Measurements from ENCODE around the gene WIPF3.

WIPF3 gene

DNA sequence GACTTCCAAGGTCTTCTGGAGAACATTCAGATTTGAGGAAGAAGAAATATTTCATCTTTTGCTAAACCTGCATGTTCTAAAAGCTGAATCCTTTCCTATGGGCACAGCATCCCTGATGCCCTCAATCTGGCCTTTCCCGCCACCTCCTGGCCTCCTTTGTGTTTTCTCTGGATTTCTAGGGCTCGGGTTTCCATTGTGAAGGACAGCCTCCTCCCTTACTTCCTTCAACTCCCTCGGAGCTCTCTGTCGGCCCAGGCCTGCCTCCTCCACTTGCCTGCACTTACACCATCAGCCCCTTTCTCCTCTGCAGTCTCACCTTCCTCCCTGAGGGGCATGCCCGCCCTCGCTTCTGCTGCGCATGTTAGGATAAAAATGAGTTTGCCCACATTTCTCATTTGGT lies 75.4 kb downstream of the WIPF3 start:
- no peak overlapping the region for H3K4me3 ChIP-seq (replicated peaks; ENCODE audit: low read depth, low read length)
- TF ChIP-seq, protein P1, sequence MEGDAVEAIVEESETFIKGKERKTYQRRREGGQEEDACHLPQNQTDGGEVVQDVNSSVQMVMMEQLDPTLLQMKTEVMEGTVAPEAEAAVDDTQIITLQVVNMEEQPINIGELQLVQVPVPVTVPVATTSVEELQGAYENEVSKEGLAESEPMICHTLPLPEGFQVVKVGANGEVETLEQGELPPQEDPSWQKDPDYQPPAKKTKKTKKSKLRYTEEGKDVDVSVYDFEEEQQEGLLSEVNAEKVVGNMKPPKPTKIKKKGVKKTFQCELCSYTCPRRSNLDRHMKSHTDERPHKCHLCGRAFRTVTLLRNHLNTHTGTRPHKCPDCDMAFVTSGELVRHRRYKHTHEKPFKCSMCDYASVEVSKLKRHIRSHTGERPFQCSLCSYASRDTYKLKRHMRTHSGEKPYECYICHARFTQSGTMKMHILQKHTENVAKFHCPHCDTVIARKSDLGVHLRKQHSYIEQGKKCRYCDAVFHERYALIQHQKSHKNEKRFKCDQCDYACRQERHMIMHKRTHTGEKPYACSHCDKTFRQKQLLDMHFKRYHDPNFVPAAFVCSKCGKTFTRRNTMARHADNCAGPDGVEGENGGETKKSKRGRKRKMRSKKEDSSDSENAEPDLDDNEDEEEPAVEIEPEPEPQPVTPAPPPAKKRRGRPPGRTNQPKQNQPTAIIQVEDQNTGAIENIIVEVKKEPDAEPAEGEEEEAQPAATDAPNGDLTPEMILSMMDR (IDR thresholded peaks at IDR 0.05; ENCODE audit: low read depth, low read length, missing control alignments) = no peak
- no peak for DNase-seq (ENCODE audit: extremely low read depth, low read depth)

DNA sequence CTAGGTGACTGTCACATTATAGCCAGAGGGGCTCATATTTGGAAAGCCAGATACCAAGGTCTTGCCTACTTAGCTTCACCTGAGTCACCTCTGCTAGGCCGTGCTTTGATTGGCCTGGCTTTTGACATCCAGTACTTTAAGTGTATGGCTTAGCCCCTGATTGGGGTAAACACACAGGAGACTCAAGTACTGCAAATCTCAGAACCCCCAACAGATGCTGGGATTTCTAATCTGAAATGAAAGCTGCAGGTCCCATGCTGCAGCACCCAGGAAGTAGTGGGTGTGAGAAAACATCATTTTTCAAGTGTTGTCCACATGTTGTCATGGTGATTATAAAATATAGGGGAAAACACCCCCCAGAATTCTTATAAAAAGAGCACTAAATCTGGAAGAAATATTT lies 76.2 kb downstream of the WIPF3 start:
- H3K4me3 ChIP-seq (replicated peaks; ENCODE audit: low read depth, low read length) = no peak overlapping the region
- no peak for DNase-seq (ENCODE audit: extremely low read depth, low read depth)
- TF ChIP-seq, protein P1 (IDR thresholded peaks at IDR 0.05; ENCODE audit: low read depth, low read length, missing control alignments) = no peak

DNA sequence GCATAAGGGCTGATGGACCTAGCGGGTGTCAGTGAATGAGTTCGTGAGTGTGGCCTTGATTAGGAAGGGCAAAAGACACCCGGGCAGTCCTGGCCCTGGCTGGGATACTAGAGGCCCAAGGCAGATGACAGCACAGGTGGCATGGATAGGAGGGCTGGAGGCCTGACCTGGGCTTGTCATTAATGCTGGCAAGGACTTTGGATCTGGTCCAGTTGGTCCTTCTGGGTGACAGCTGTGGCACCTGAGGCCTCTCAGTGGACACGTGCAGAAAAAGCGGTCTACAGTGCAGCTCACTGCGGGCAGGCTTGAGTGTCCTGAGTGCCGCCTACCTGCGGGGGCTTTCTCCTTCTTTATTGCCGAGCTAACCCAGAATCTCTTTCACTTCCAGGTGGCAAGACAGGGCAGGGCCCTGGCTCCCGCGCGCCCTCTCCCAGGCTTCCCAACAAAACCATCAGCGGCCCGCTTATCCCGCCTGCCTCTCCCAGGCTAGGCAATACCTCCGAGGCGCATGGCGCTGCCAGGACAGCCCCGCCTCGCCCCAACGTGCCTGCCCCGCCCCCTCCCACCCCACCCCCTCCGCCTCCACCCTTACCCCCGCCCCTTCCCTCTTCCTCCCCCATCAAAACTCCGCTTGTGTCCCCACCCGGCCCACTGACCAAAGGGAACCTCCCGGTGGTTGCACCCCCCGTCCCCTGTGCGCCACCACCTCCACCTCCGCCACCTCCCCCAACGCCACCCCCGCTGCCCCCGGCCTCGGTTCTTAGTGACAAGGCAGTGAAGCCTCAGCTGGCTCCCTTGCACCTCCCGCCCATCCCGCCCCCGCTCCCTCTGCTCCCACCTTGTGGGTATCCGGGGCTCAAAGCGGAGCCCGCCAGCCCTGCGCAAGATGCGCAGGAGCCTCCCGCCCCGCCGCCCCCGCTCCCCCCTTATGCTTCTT lies 77.4 kb downstream of the WIPF3 start:
- no peak overlapping the region for H3K4me3 ChIP-seq (replicated peaks; ENCODE audit: low read depth, low read length)
- TF ChIP-seq, protein P1 (IDR thresholded peaks at IDR 0.05; ENCODE audit: low read depth, low read length, missing control alignments) = no peak
- DNase-seq (ENCODE audit: extremely low read depth, low read depth) = no peak

DNA sequence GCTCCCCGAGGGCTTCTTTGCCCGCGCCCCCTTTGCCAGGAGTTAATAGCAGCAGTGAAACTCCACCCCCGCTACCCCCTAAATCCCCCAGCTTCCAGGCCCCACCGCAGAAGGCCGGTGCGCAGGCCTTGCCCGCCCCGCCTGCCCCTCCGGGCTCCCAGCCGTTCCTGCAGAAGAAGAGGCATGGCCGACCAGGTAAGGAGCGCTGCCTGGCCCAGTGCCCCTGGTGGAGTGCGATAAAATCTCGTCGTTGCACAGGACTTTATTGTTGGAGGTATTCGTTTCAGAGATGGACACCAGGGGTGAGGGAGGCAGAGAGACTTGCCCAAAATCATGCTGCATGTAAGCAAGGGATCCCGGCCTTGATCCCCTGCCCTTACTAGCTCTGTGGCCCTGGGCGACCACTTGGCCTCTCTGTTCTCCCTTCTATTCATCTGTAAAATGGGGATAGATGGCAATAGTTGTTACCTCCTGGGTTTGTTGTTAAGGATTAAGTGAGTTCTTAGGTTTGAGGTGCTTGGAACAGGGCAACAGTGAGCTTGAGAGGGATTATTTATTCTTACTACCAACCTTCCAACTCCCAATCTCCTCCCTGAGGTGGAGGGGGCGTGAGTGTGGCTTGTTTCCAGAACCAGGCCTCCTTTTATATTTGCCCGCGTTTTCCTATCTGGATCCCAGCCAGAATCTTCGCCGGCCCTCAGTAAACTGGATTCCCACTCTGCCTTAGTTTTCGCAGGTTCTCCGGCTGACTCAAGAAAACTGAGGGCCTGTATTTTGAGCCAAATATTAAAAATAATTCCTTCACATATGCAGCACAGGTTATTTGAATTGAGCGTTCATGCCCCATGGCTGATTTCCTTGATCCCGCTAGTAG lies 78.3 kb downstream of the WIPF3 start:
- no peak overlapping the region for H3K4me3 ChIP-seq (replicated peaks; ENCODE audit: low read depth, low read length)
- DNase-seq (ENCODE audit: extremely low read depth, low read depth) = no peak
- TF ChIP-seq, protein P1 (IDR thresholded peaks at IDR 0.05; ENCODE audit: low read depth, low read length, missing control alignments) = no peak

- no peak for DNase-seq (ENCODE audit: extremely low read depth, low read depth)
- TF ChIP-seq, protein P1 (IDR thresholded peaks at IDR 0.05; ENCODE audit: low read depth, low read length, missing control alignments) = no peak
- no peak overlapping the region for H3K4me3 ChIP-seq (replicated peaks; ENCODE audit: low read depth, low read length)
Observed at GRCh38 chr7:29885626-29886025, 79.3 kb downstream of the WIPF3 start.

DNA sequence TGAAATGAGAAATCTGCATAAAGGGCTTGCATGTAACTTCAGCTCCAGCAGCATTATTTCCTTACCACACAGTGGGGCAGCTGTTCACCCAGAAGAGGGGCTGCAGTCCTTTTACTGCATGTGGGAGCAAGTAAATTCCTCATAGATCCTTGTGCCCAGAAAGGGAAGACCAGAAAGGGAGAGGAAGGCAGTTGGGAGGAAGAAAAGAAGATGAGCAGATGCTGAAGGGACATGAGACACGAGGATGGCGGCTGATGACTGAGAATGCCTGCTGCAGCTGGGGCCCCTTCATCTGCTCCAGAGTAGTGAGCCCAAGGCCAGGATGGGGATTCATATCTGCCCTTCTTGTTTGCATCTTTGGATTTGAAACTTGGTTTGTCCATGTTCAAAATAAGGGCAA lies 80.5 kb downstream of the WIPF3 start:
- H3K4me3 ChIP-seq (replicated peaks; ENCODE audit: low read depth, low read length) = no peak overlapping the region
- no peak for DNase-seq (ENCODE audit: extremely low read depth, low read depth)
- TF ChIP-seq, protein P1 (IDR thresholded peaks at IDR 0.05; ENCODE audit: low read depth, low read length, missing control alignments) = no peak
